ENCODE data around the gene ALK. TPM values are rescaled to one million over a fixed set of nuclear protein-coding genes. Genes with fewer than 3 reads are reported as not detected.

The ALK gene
- total RNA-seq, 1 experiment from 2014 or later, result not detected

- Histone ChIP-seq H3K23me2 (ENCODE audit: insufficient read length, low read depth, low read length, poor library complexity, severe bottlenecking) (no peaks in the 10 kb centered on the region), H2BK120ac (ENCODE audit: low read depth, low read length, poor library complexity, severe bottlenecking) (no peak overlapping the region), H3K9me3 (ENCODE audit: control insufficient read depth, low read depth, low read length) (no peaks in the 10 kb centered on the region), H2AK5ac (ENCODE audit: insufficient read length, low read length) (no peak overlapping the region), H2BK12ac (ENCODE audit: insufficient read length, low read depth, low read length) (no peak overlapping the region), H3K23ac (ENCODE audit: insufficient read length, low read depth, low read length) (no peak overlapping the region), H2AFZ (ENCODE audit: low read length) (no peak overlapping the region), H3K79me2 (ENCODE audit: insufficient read depth, low read length) (no peaks in the 10 kb centered on the region; the same call in 1 of the 2 replicates), H3K4me2 (ENCODE audit: insufficient read depth, insufficient read length, low read length) (no peak overlapping the region), H3K4me1 (ENCODE audit: insufficient read depth, low read length) (no peaks in the 10 kb centered on the region), H3K14ac (ENCODE audit: insufficient read depth, low read length) (no peak overlapping the region), H3K4ac (ENCODE audit: low read depth, low read length) (no peak overlapping the region), H3K18ac (ENCODE audit: insufficient read length, low read depth, low read length) (no peak overlapping the region), H2BK15ac (ENCODE audit: low read depth, low read length) (no peak overlapping the region), H2BK5ac (ENCODE audit: insufficient read length, low read length) (no peak overlapping the region), H4K8ac (replicated peaks; ENCODE audit: insufficient read length, low read depth, low read length) (no peak overlapping the region), H3K56ac (ENCODE audit: insufficient read length, low read depth, low read length) (no peak overlapping the region), H3T11ph (ENCODE audit: low read length) (no peak overlapping the region), H3K27me3 (ENCODE audit: insufficient read depth, low read length) (no peaks in the 10 kb centered on the region), H4K20me1 (ENCODE audit: control insufficient read depth, insufficient read depth, insufficient read length) (no peaks in the 10 kb centered on the region), H3K79me1 (ENCODE audit: insufficient read depth, low read depth, low read length, poor library complexity, severe bottlenecking) (no peaks in the 10 kb centered on the region), H4K91ac (ENCODE audit: insufficient read length, low read depth, low read length) (no peak overlapping the region), H3K27ac (ENCODE audit: insufficient read length, low read depth, low read length) (no peak overlapping the region), H4K5ac (ENCODE audit: insufficient read length, low read depth, low read length) (no peak overlapping the region), H3K9ac (ENCODE audit: extremely low read depth, insufficient read length, low read length) (no peak overlapping the region), H2BK20ac (ENCODE audit: low read depth, low read length, poor library complexity, severe bottlenecking) (no peak overlapping the region)
- Mint-ChIP-seq H3K4me3 (no peak overlapping the region), H3K9me3 (no peaks in the 10 kb centered on the region), H3K4me1 (peaks cover 0 to 4% of the 10 kb centered on the region in 2 experiments; a peak in 2 of 4 replicates), H3K27me3 (ENCODE audit: low read depth) (no peaks in the 10 kb centered on the region; the same call in 1 of the 2 replicates), H3K36me3 (ENCODE audit: insufficient read depth in 1 of 3, low read depth in 3 of 3) (no peaks in the 10 kb centered on the region), H3K27ac (no peak overlapping the region)
- no peak for DNase-seq
- WGBS (ENCODE audit: extremely low coverage, insufficient read length, low lambda C conversion rate), result no CpG with 5 or more reads among the region's 1 CpG
- no peak for TF ChIP-seq CTCF (conservative IDR thresholded peaks at IDR 0.05)
These were observed 155.7 kb downstream of the ALK start for GRCh38 chr2:29765721-29766120.
